HAP-1 (cell line): ENCODE data around the gene TMEM132E.

ENCODE experiments used
- DNase-seq, 2 experiments: peaks; one replicate each; pipeline ENCODE4 v3.0.0-alpha.2; 2016 to 2020; ENCODE audit warnings: low spot score in 2 of 2
- H3K27me3 ChIP-seq: fragments of 250-450 bp; sonication (Bioruptor Pico); 2 replicates; pipeline ENCODE4 v1.5.1; 2020; ENCODE audit warnings: low read depth, mild to moderate bottlenecking, moderate library complexity
- H3K36me3 ChIP-seq: fragments of 250-450 bp; sonication (Bioruptor Pico); replicated peaks from 2 replicates; pipeline ENCODE4 v1.5.1; 2020; ENCODE audit warnings: mild to moderate bottlenecking
- H3K4me1 ChIP-seq: fragments of 250-450 bp; sonication (Bioruptor Pico); 2 replicates; pipeline ENCODE4 v1.5.1; 2020; ENCODE audit warnings: mild to moderate bottlenecking
- H3K4me3 ChIP-seq: fragments of 250-450 bp; sonication (Bioruptor Pico); 2 replicates; pipeline ENCODE4 v1.5.1; 2020; ENCODE audit warnings: mild to moderate bottlenecking, moderate library complexity
- H3K9me3 ChIP-seq: fragments of 250-450 bp; sonication (Bioruptor Pico); 2 replicates; pipeline ENCODE4 v1.5.1; 2020; ENCODE audit warnings: mild to moderate bottlenecking, moderate library complexity
- in situ Hi-C: fragments of 300-500 bp; cut with MboI; formaldehyde crosslinking; loops from 3 replicates; pipeline ENCODE4 v1.14.3; 2020; ENCODE audit warnings: low sequenced_read_pairs, inconsistent platforms, mixed read lengths

TMEM132E gene

GRCh38 chr17:34578016-34578415 is 1.4 kb upstream of the TMEM132E start:
- in situ Hi-C loops: no loop called here
- no peaks in the 10 kb centered on the region for H3K4me1 ChIP-seq
- DNase-seq: no peak
- no peaks in the 10 kb centered on the region for H3K36me3 ChIP-seq
- no peak overlapping the region for H3K4me3 ChIP-seq
- no peaks in the 10 kb centered on the region for H3K9me3 ChIP-seq
- H3K27me3 ChIP-seq: peaks cover 56% of the 10 kb centered on the region

- Histone ChIP-seq H3K4me3 (no peak overlapping the region), H3K9me3 (no peaks in the 10 kb centered on the region), H3K27me3 (peaks cover 61% of the 10 kb centered on the region), H3K36me3 (no peaks in the 10 kb centered on the region), H3K4me1 (no peaks in the 10 kb centered on the region)
- in situ Hi-C loops: no loop called here
- DNase-seq: no peak
Measured at GRCh38 chr17:34578656-34579016, 746 bp upstream of the TMEM132E start.

GRCh38 chr17:34579979-34580684 is 750 bp downstream of the TMEM132E start:
- DNase-seq: peak in 1 of 2 experiments; percentile 26
- H3K36me3 ChIP-seq: no peaks in the 10 kb centered on the region
- H3K9me3 ChIP-seq: no peaks in the 10 kb centered on the region
- peak overlapping the region; percentile 23 for H3K4me3 ChIP-seq
- no peaks in the 10 kb centered on the region for H3K4me1 ChIP-seq
- in situ Hi-C loops: no loop called here
- peaks cover 70% of the 10 kb centered on the region for H3K27me3 ChIP-seq

- in situ Hi-C loops: no loop called here
- peak in 1 of 2 experiments; percentile 25 for DNase-seq
- no peaks in the 10 kb centered on the region for H3K36me3 ChIP-seq
- H3K4me3 ChIP-seq: peak overlapping the region; percentile 21
- H3K9me3 ChIP-seq: no peaks in the 10 kb centered on the region
- no peaks in the 10 kb centered on the region for H3K4me1 ChIP-seq
- peaks cover 78% of the 10 kb centered on the region for H3K27me3 ChIP-seq
Measured at GRCh38 chr17:34580685-34581445, 1.5 kb downstream of the TMEM132E start.

GRCh38 chr17:34581446-34582184 is 2.2 kb downstream of the TMEM132E start:
- DNase-seq: no peak
- Histone ChIP-seq H3K4me1 (no peaks in the 10 kb centered on the region), H3K27me3 (peaks cover 82% of the 10 kb centered on the region), H3K36me3 (no peaks in the 10 kb centered on the region), H3K9me3 (no peaks in the 10 kb centered on the region), H3K4me3 (peak overlapping the region; percentile 21)
- in situ Hi-C loops: no loop called here

GRCh38 chr17:34582185-34582900 is 3.0 kb downstream of the TMEM132E start:
- Histone ChIP-seq H3K4me3 (no peak overlapping the region), H3K4me1 (no peaks in the 10 kb centered on the region), H3K9me3 (no peaks in the 10 kb centered on the region), H3K36me3 (no peaks in the 10 kb centered on the region), H3K27me3 (peaks cover 79% of the 10 kb centered on the region)
- in situ Hi-C loops: no loop called here
- DNase-seq: no peak

- Histone ChIP-seq H3K4me3 (no peak overlapping the region), H3K4me1 (no peaks in the 10 kb centered on the region), H3K9me3 (no peaks in the 10 kb centered on the region), H3K27me3 (peaks cover 75% of the 10 kb centered on the region), H3K36me3 (no peaks in the 10 kb centered on the region)
- in situ Hi-C loops: no loop called here
- DNase-seq: no peak
Measured at GRCh38 chr17:34582901-34583245, 3.5 kb downstream of the TMEM132E start.

- Histone ChIP-seq H3K4me3 (no peak overlapping the region), H3K4me1 (no peaks in the 10 kb centered on the region), H3K27me3 (peaks cover 63% of the 10 kb centered on the region), H3K9me3 (no peaks in the 10 kb centered on the region), H3K36me3 (no peaks in the 10 kb centered on the region)
- no peak for DNase-seq
- in situ Hi-C loops: no loop called here
Measured at GRCh38 chr17:34584805-34585416, 5.5 kb downstream of the TMEM132E start.

- in situ Hi-C loops: no loop called here
- Histone ChIP-seq H3K9me3 (no peaks in the 10 kb centered on the region), H3K4me1 (no peaks in the 10 kb centered on the region), H3K36me3 (no peaks in the 10 kb centered on the region), H3K27me3 (peaks cover 49% of the 10 kb centered on the region), H3K4me3 (no peak overlapping the region)
- DNase-seq: no peak
Measured at GRCh38 chr17:34586346-34586846, 7.0 kb downstream of the TMEM132E start.

- in situ Hi-C loops: no loop called here
- Histone ChIP-seq H3K4me1 (no peaks in the 10 kb centered on the region), H3K4me3 (no peak overlapping the region), H3K27me3 (peaks cover 31% of the 10 kb centered on the region), H3K9me3 (no peaks in the 10 kb centered on the region), H3K36me3 (no peaks in the 10 kb centered on the region)
- DNase-seq: no peak
Measured at GRCh38 chr17:34588266-34588665, 8.9 kb downstream of the TMEM132E start.

GRCh38 chr17:34589120-34589965 is 10.0 kb downstream of the TMEM132E start:
- in situ Hi-C loops: no loop called here
- Histone ChIP-seq H3K9me3 (no peaks in the 10 kb centered on the region), H3K4me1 (no peaks in the 10 kb centered on the region), H3K4me3 (no peak overlapping the region), H3K27me3 (peaks cover 28% of the 10 kb centered on the region), H3K36me3 (no peaks in the 10 kb centered on the region)
- no peak for DNase-seq

- Histone ChIP-seq H3K4me1 (no peaks in the 10 kb centered on the region), H3K36me3 (no peaks in the 10 kb centered on the region), H3K4me3 (no peak overlapping the region), H3K9me3 (no peaks in the 10 kb centered on the region), H3K27me3 (peaks cover 14% of the 10 kb centered on the region)
- in situ Hi-C loops: no loop called here
- no peak for DNase-seq
Measured at GRCh38 chr17:34592002-34592401, 12.6 kb downstream of the TMEM132E start.
